Activated CD8-positive, alpha-beta T cell treated with anti-CD3 and anti-CD28 coated beads for 36 hours (primary cell): ENCODE results near the gene TPP1. TPM values are rescaled to one million over a fixed set of nuclear protein-coding genes. Genes with fewer than 3 reads are reported as not detected.

ENCODE experiments used
- ATAC-seq: fragments of 200-7000 bp; cut with Tn5 transposase; one replicate; pipeline ENCODE4 v1.10.0; 2021; ENCODE audit warnings: mild to moderate bottlenecking, moderate library complexity
- CTCF ChIA-PET: fragments of 350-600 bp; sonication (Branson Sonifier 250); formaldehyde crosslinking; loops from one replicate; lab custom pipeline; 2021; ENCODE audit warnings: antibody characterized with exemption; lab: Charles Lee
- POLR2A ChIA-PET: fragments of 350-600 bp; sonication (Branson Sonifier 250); formaldehyde crosslinking; loops from one replicate; lab custom pipeline; 2021; ENCODE audit warnings: antibody characterized with exemption; lab: Charles Lee
- DNase-seq: peaks from one replicate; pipeline ENCODE4 v3.0.0-alpha.2; 2020
- H3K27ac Mint-ChIP-seq: one replicate; pipeline ENCODE4 v1.8.0; 2021; ENCODE audit warnings: mild to moderate bottlenecking, mixed read lengths
- H3K27me3 Mint-ChIP-seq: one replicate; pipeline ENCODE4 v1.8.0; 2021; ENCODE audit warnings: mixed read lengths
- H3K36me3 Mint-ChIP-seq: one replicate; pipeline ENCODE4 v1.8.0; 2021; ENCODE audit warnings: low read depth, mixed read lengths
- H3K4me1 Mint-ChIP-seq: one replicate; pipeline ENCODE4 v1.8.0; 2021; ENCODE audit warnings: low read depth, mixed read lengths
- H3K4me3 Mint-ChIP-seq: one replicate; pipeline ENCODE4 v1.8.0; 2021; ENCODE audit warnings: mild to moderate bottlenecking, moderate library complexity, mixed read lengths
- H3K9me3 Mint-ChIP-seq: one replicate; pipeline ENCODE4 v1.8.0; 2021; ENCODE audit warnings: mixed read lengths
- intact Hi-C: fragments of 100-400 bp; cut with micrococcal nuclease; formaldehyde crosslinking; loops from one replicate; pipeline ENCODE4 v1.10.0; 2022
- total RNA-seq, 2 experiments: library from RNA; stranded (reverse); gene quantifications; one replicate each; pipeline ENCODE4 v1.2.3, GENCODE V29; 2021
- TF ChIP-seq, protein P1 (sequence below): fragments of 200-600 bp; IDR thresholded peaks from one replicate; pipeline ENCODE4 v1.8.0; 2022; ENCODE audit warnings: antibody characterized with exemption, mild to moderate bottlenecking

TPP1 gene
- total RNA-seq, 2 experiments from 2014 or later = 28.1 to 31.4 TPM

DNA sequence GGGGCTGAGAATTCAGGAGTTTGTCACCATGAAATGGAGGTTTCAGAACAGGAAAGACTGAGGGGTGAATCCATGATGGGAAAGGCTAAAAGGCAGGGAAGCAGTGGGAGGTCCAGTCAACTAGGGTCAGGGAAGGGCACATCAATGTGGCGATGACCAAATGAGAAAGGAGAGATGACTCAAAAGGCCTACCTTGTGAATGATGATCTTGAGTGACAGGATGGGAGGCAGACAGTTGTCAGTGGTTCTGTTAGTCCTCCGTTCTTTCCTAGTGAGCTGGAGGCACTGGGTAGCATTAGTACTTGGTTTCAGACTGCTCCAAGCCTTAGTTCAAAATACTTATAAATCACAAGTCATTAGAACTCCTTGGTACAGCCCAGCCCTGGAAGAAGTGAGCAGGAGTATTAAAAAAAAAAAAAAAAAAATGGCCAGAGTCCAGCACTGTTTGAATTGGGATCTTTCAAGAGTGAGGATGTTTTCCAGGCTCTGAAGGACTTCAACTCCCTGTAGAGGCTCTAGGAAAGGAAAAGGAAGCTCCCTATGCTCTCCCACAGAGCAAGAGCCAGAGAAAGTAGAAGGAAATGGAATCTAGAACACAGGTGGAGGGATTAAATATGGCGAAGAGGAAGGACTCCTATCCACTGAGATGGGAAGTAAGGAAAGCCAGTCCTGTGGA, 44.7 kb upstream of the TPP1 start:
- CTCF ChIA-PET = no interaction called here
- Mint-ChIP-seq H3K27me3 (no peaks in the 10 kb centered on the region), H3K36me3 (no peaks in the 10 kb centered on the region), H3K9me3 (no peaks in the 10 kb centered on the region), H3K4me1 (peaks cover 28% of the 10 kb centered on the region), H3K27ac (no peak overlapping the region), H3K4me3 (no peak overlapping the region)
- ATAC-seq (no peak), DNase-seq (no peak)
- intact Hi-C loops = no loop called here
- TF ChIP-seq, protein P1, sequence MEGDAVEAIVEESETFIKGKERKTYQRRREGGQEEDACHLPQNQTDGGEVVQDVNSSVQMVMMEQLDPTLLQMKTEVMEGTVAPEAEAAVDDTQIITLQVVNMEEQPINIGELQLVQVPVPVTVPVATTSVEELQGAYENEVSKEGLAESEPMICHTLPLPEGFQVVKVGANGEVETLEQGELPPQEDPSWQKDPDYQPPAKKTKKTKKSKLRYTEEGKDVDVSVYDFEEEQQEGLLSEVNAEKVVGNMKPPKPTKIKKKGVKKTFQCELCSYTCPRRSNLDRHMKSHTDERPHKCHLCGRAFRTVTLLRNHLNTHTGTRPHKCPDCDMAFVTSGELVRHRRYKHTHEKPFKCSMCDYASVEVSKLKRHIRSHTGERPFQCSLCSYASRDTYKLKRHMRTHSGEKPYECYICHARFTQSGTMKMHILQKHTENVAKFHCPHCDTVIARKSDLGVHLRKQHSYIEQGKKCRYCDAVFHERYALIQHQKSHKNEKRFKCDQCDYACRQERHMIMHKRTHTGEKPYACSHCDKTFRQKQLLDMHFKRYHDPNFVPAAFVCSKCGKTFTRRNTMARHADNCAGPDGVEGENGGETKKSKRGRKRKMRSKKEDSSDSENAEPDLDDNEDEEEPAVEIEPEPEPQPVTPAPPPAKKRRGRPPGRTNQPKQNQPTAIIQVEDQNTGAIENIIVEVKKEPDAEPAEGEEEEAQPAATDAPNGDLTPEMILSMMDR = no peak
- POLR2A ChIA-PET = no interaction called here

DNA sequence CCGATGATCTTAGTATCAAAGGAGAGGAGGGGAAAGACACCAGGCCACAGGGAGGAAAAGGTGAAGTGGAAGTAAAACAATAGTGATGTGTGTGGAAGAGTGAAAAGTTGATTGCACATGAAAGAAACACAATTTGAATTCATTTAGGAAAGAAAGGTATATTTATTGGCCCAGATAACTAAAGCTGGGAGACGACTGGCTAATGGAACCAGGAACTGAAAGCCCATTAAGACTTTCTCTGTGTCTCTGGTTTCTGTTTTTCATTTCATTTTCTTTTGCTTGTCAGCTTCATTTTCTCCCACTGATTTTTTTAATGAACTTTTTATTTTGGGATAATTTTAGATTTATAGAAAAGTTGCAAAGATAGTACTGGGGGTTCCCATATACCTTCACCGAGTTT, 41.5 kb upstream of the TPP1 start:
- CTCF ChIA-PET = interaction anchor here (0.6 to 2.1 kb wide), 3 partner anchors 7 to 27 kb away, joined by 3 to 5 read pairs (median 4); no protein-coding TSS in a partner anchor
- intact Hi-C loops = no loop called here
- DNase-seq (no peak), ATAC-seq (no peak)
- POLR2A ChIA-PET = no interaction called here
- H3K4me3 Mint-ChIP-seq = no peak overlapping the region
- no peaks in the 10 kb centered on the region for H3K9me3 Mint-ChIP-seq
- TF ChIP-seq, protein P1 = no peak
- H3K27ac Mint-ChIP-seq = no peak overlapping the region
- peaks cover 14% of the 10 kb centered on the region for H3K4me1 Mint-ChIP-seq
- no peaks in the 10 kb centered on the region for H3K36me3 Mint-ChIP-seq
- peaks cover 9% of the 10 kb centered on the region for H3K27me3 Mint-ChIP-seq

DNA sequence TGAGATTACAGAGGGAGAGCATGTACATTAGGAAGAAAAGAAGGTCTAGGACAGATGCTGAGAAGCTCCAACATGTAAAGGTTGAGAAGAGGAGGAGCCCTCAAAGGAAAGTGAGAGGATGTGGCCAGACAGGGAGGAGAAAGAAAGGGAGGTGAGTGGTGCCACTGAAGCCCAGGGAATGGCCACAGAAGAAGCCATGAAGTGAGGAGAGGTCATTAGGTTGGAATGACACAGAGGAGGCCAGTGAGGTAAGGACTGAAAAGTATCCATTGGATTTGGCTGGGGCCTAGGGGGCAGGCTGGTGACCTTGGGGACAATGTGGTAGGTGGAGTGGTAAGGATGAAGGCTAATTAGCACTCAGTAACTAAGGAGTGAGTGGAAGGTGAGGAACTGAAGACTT, 39.4 kb upstream of the TPP1 start:
- H3K4me3 Mint-ChIP-seq = no peak overlapping the region
- H3K4me1 Mint-ChIP-seq = peaks cover 11% of the 10 kb centered on the region
- H3K27me3 Mint-ChIP-seq = peaks cover 9% of the 10 kb centered on the region
- DNase-seq (no peak), ATAC-seq (no peak)
- POLR2A ChIA-PET = interaction anchor here (2.6 kb wide), 1 partner anchor 9 kb away, joined by 7 read pairs; no protein-coding TSS in a partner anchor
- no peaks in the 10 kb centered on the region for H3K9me3 Mint-ChIP-seq
- H3K27ac Mint-ChIP-seq = no peak overlapping the region
- H3K36me3 Mint-ChIP-seq = no peaks in the 10 kb centered on the region
- CTCF ChIA-PET = interaction anchor here (0.8 to 1.3 kb wide), 3 partner anchors 9 to 215 kb away, joined by 3 to 4 read pairs (median 3); no protein-coding TSS in a partner anchor
- intact Hi-C loops = loop anchor here (10.0 kb wide), 1 partner anchor 54 kb away; the partner anchor contains the start of genes ILK and RRP8
- TF ChIP-seq, protein P1 = no peak

DNA sequence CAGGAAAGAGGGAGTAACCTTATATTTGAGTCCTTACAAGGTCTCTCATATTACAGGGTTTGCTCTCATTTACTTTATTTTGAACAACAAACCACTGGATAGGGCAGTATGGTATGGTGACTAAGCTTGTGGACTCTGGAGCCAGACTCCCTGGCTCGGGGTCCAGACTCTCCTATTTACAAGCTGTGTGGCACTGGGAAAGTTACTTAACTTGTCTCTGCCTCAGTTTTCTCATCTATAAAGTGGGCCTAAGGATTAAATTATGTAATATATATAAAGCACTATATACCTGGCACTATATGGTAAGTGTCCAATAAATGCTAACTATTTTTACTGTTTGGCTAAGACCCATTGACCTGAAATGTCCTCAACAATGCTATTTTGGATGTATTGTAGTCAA, 38.1 kb upstream of the TPP1 start:
- POLR2A ChIA-PET = interaction anchor here (0.6 to 2.6 kb wide), 5 partner anchors 8 to 126 kb away, joined by 3 to 7 read pairs (median 4); no protein-coding TSS in a partner anchor
- ATAC-seq = no peak
- Mint-ChIP-seq H3K27ac (no peak overlapping the region), H3K9me3 (no peaks in the 10 kb centered on the region), H3K4me3 (peak overlapping the region; percentile 46), H3K27me3 (peaks cover 9% of the 10 kb centered on the region), H3K36me3 (no peaks in the 10 kb centered on the region), H3K4me1 (peaks cover 5% of the 10 kb centered on the region)
- intact Hi-C loops = loop anchor here (10.0 kb wide), 1 partner anchor 53 kb away; the partner anchor contains the start of genes ILK and RRP8
- CTCF ChIA-PET = interaction anchor here (0.8 to 1.3 kb wide), 3 partner anchors 10 to 53 kb away, joined by 3 to 4 read pairs (median 4); no protein-coding TSS in a partner anchor
- no peak for DNase-seq
- TF ChIP-seq, protein P1 = no peak

DNA sequence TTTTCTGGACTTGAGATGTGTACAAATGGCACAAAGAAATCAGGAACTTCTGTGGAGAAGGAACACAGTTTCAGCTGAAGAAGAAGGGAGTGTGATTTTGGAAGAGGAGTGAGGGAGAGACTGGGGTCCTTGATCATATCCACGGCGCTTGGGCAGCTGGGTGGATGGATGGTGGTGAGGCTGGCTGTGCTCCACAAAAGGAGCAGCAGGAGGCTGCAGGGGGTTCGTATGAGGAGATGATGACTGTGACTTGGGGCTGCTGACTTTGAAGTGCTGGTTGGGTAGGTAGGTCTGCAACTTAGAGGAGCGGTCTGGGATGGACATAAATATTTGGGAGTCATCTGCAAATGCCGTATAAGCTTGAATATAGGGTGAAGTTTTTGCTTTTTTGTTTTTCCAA, 37.7 kb upstream of the TPP1 start:
- DNase-seq = no peak
- Mint-ChIP-seq H3K27me3 (peaks cover 9% of the 10 kb centered on the region), H3K4me1 (peaks cover 5% of the 10 kb centered on the region), H3K4me3 (peak overlapping the region; percentile 46), H3K9me3 (no peaks in the 10 kb centered on the region), H3K36me3 (no peaks in the 10 kb centered on the region), H3K27ac (no peak overlapping the region)
- no peak for ATAC-seq
- TF ChIP-seq, protein P1 = no peak
- intact Hi-C loops = loop anchor here (10.0 kb wide), 1 partner anchor 52 kb away; the partner anchor contains the start of genes ILK and RRP8
- CTCF ChIA-PET = interaction anchor here (0.8 to 1.3 kb wide), 3 partner anchors 10 to 52 kb away, joined by 3 to 4 read pairs (median 4); no protein-coding TSS in a partner anchor
- POLR2A ChIA-PET = interaction anchor here (0.6 to 1.8 kb wide), 6 partner anchors 8 to 126 kb away, joined by 3 to 5 read pairs (median 4); partner anchors contain the start of gene TPP1
